ENCODE data around the gene TNFRSF1B.
A peak's percentile ranks its signal among the peaks of the same experiment; 100 is the strongest.

TNFRSF1B gene

GRCh38 chr1:12155328-12155727 is 11.5 kb upstream of the TNFRSF1B start:
- Histone ChIP-seq H3K27me3 (replicated peaks; ENCODE audit: insufficient read depth, low read length) (no peaks in the 10 kb centered on the region), H3K36me3 (replicated peaks; ENCODE audit: insufficient read depth, low read length) (no peaks in the 10 kb centered on the region), H3F3A (ENCODE audit: insufficient read depth, low read length) (no peaks in the 10 kb centered on the region), H2AFZ (ENCODE audit: low read length) (no peak overlapping the region), H3K9me3 (replicated peaks; ENCODE audit: insufficient read depth, low read length) (no peaks in the 10 kb centered on the region), H3K4me3 (ENCODE audit: low read length) (no peak overlapping the region), H3K9ac (ENCODE audit: low read length) (no peak overlapping the region), H3K27ac (ENCODE audit: low read length) (no peak overlapping the region), H3K4me2 (ENCODE audit: low read depth, low read length) (no peak overlapping the region), H3K9me2 (replicated peaks; ENCODE audit: insufficient read depth, low read length) (no peaks in the 10 kb centered on the region), H3K79me2 (ENCODE audit: low read length) (no peaks in the 10 kb centered on the region), H4K20me1 (ENCODE audit: insufficient read depth, low read length) (no peaks in the 10 kb centered on the region), H3K4me1 (ENCODE audit: low read length) (0 out of 2 replicates have a peak, but pooled peaks cover 7% of the 10 kb centered on the region)
- no peak for TF ChIP-seq EZH2 (optimal IDR thresholded peaks at IDR 0.05; ENCODE audit: low read depth, low read length)
- TF ChIP-seq CTCF (IDR thresholded peaks at IDR 0.05; ENCODE audit: low read length) = no peak
- no peak for TF ChIP-seq EZH2phosphoT487 (IDR thresholded peaks at IDR 0.05; ENCODE audit: low read length)
- DNase-seq = no peak

- Histone ChIP-seq H4K20me1 (ENCODE audit: insufficient read depth, low read length) (no peaks in the 10 kb centered on the region), H3K4me3 (ENCODE audit: low read length) (no peak overlapping the region), H3K27ac (ENCODE audit: low read length) (no peak overlapping the region), H3K4me1 (ENCODE audit: low read length) (peaks cover 26% of the 10 kb centered on the region), H3K27me3 (replicated peaks; ENCODE audit: insufficient read depth, low read length) (no peaks in the 10 kb centered on the region), H3F3A (ENCODE audit: insufficient read depth, low read length) (peaks cover 7% of the 10 kb centered on the region), H3K36me3 (replicated peaks; ENCODE audit: insufficient read depth, low read length) (no peaks in the 10 kb centered on the region), H3K9me2 (replicated peaks; ENCODE audit: insufficient read depth, low read length) (no peaks in the 10 kb centered on the region), H2AFZ (ENCODE audit: low read length) (no peak overlapping the region), H3K4me2 (ENCODE audit: low read depth, low read length) (no peak overlapping the region), H3K9ac (ENCODE audit: low read length) (no peak overlapping the region), H3K79me2 (ENCODE audit: low read length) (no peaks in the 10 kb centered on the region), H3K9me3 (replicated peaks; ENCODE audit: insufficient read depth, low read length) (no peaks in the 10 kb centered on the region)
- no peak for DNase-seq
- TF ChIP-seq EZH2 (optimal IDR thresholded peaks at IDR 0.05; ENCODE audit: low read depth, low read length) (no peak), CTCF (IDR thresholded peaks at IDR 0.05; ENCODE audit: low read length) (no peak), EZH2phosphoT487 (IDR thresholded peaks at IDR 0.05; ENCODE audit: low read length) (no peak)
Observed at GRCh38 chr1:12157366-12158231, 9.2 kb upstream of the TNFRSF1B start.

- Histone ChIP-seq H3K9me3 (replicated peaks; ENCODE audit: insufficient read depth, low read length) (no peaks in the 10 kb centered on the region), H3K79me2 (ENCODE audit: low read length) (no peaks in the 10 kb centered on the region), H3K4me3 (ENCODE audit: low read length) (no peak overlapping the region), H3K36me3 (replicated peaks; ENCODE audit: insufficient read depth, low read length) (no peaks in the 10 kb centered on the region), H3K9ac (ENCODE audit: low read length) (no peak overlapping the region), H4K20me1 (ENCODE audit: insufficient read depth, low read length) (no peaks in the 10 kb centered on the region), H2AFZ (ENCODE audit: low read length) (peak overlapping the region; percentile 40; the same call in 1 of the 2 replicates), H3K4me1 (ENCODE audit: low read length) (peaks cover 32% of the 10 kb centered on the region), H3K27ac (ENCODE audit: low read length) (no peak overlapping the region), H3K27me3 (replicated peaks; ENCODE audit: insufficient read depth, low read length) (no peaks in the 10 kb centered on the region), H3K4me2 (ENCODE audit: low read depth, low read length) (no peak overlapping the region), H3F3A (ENCODE audit: insufficient read depth, low read length) (peaks cover 12% of the 10 kb centered on the region), H3K9me2 (replicated peaks; ENCODE audit: insufficient read depth, low read length) (no peaks in the 10 kb centered on the region)
- TF ChIP-seq EZH2phosphoT487 (IDR thresholded peaks at IDR 0.05; ENCODE audit: low read length) (no peak), CTCF (IDR thresholded peaks at IDR 0.05; ENCODE audit: low read length) (no peak), EZH2 (optimal IDR thresholded peaks at IDR 0.05; ENCODE audit: low read depth, low read length) (no peak)
- no peak for DNase-seq
Observed at GRCh38 chr1:12158357-12159092, 8.3 kb upstream of the TNFRSF1B start.
